Testis (tissue), 3 donors: Measurements from ENCODE around the gene REEP3. TPM values are rescaled to one million over a fixed set of nuclear protein-coding genes. Genes with fewer than 3 reads are reported as not detected.

Experiments used
- DNase-seq: peaks from one replicate; pipeline ENCODE4 v3.0.0-alpha.2; 2019
- H3K27ac ChIP-seq, 2 donors: fragments of 200-600 bp; sonication (generic); one replicate each; pipeline ENCODE4 v1.5.1; 2019
- H3K27me3 ChIP-seq: fragments of 200-600 bp; sonication (generic); one replicate; pipeline ENCODE4 v1.5.1; 2019
- H3K36me3 ChIP-seq: fragments of 200-600 bp; sonication (generic); one replicate; pipeline ENCODE4 v1.5.1; 2017; ENCODE audit warnings: low read depth; ENCODE audit errors: missing control alignments
- H3K4me1 ChIP-seq: fragments of 200-600 bp; sonication (generic); one replicate; pipeline ENCODE4 v1.5.1; 2019
- H3K4me3 ChIP-seq, 2 donors: fragments of 200-600 bp; sonication (generic); one replicate each; pipeline ENCODE4 v1.5.1; 2017 to 2019
- H3K9me3 ChIP-seq: fragments of 200-600 bp; sonication (generic); one replicate; pipeline ENCODE4 v1.5.1; 2017
- POLR2A ChIP-seq: fragments of 450-650 bp; IDR thresholded peaks from one replicate; pipeline ENCODE4 v1.6.1; 2017; ENCODE audit warnings: antibody characterized with exemption, mild to moderate bottlenecking, moderate library complexity
- WGBS, 2 donors: methylation state at CpG; one replicate each; pipeline ENCODE4 v1.1.5; 2018; 5-methylcytosine and 5-hydroxymethylcytosine counted together
- intact Hi-C: fragments of 100-400 bp; cut with DNase I; formaldehyde crosslinking; loops from one replicate; pipeline ENCODE4 v1.15.1; 2023; ENCODE audit warnings: low total_unique reads
- polyA plus RNA-seq: library from polyadenylated mRNA; stranded (reverse); fragments of 350-450 nt; fragmentation: Illumina TruSeq; extraction: RNeasy Lipid Tissue Mini Kit (QIAGEN cat#74804); gene quantifications from one replicate; pipeline ENCODE4 v1.2.3, GENCODE V29; 2014; ENCODE audit warnings: low read depth, low replicate concordance; ENCODE audit not compliant: insufficient read depth
- total RNA-seq, 2 donors: library from RNA; depleted of rRNA; stranded (reverse); fragments of >200 nt; gene quantifications; one replicate each; pipeline ENCODE4 v1.2.3, GENCODE V29; 2016
- TF ChIP-seq, protein P1 (sequence below), 3 experiments: fragments of 450-650 bp in 2 of 3; fragments of 200-600 bp in 1 of 3; sonication (generic) in 1 of 3; IDR thresholded peaks; one replicate each; pipeline ENCODE4 v1.5.1; 2016 to 2019; ENCODE audit warnings: antibody characterized with exemption in 3 of 3, mild to moderate bottlenecking in 2 of 3, moderate library complexity in 1 of 3

REEP3 gene
- total and polyA plus RNA-seq, 3 donors from 2014 or later, result 18.4 to 45.2 (median 20.3) TPM

- Histone ChIP-seq H3K36me3 (no peaks in the 10 kb centered on the region), H3K9me3 (no peaks in the 10 kb centered on the region), H3K27me3 (no peaks in the 10 kb centered on the region), H3K4me1 (peaks cover 26% of the 10 kb centered on the region), H3K4me3 (no peak overlapping the region), H3K27ac (no peak overlapping the region)
- DNase-seq, result no peak
- intact Hi-C loops, result no loop called here
- 81 to 90% methylated on average over 1 of the region's 1 CpG for WGBS, 2 donors
- no peak for TF ChIP-seq POLR2A
- TF ChIP-seq, protein P1, sequence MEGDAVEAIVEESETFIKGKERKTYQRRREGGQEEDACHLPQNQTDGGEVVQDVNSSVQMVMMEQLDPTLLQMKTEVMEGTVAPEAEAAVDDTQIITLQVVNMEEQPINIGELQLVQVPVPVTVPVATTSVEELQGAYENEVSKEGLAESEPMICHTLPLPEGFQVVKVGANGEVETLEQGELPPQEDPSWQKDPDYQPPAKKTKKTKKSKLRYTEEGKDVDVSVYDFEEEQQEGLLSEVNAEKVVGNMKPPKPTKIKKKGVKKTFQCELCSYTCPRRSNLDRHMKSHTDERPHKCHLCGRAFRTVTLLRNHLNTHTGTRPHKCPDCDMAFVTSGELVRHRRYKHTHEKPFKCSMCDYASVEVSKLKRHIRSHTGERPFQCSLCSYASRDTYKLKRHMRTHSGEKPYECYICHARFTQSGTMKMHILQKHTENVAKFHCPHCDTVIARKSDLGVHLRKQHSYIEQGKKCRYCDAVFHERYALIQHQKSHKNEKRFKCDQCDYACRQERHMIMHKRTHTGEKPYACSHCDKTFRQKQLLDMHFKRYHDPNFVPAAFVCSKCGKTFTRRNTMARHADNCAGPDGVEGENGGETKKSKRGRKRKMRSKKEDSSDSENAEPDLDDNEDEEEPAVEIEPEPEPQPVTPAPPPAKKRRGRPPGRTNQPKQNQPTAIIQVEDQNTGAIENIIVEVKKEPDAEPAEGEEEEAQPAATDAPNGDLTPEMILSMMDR (IDR thresholded peaks at IDR 0.05), result no peak
These were observed 55.3 kb downstream of the REEP3 start for GRCh38 chr10:63576501-63576900.

DNA sequence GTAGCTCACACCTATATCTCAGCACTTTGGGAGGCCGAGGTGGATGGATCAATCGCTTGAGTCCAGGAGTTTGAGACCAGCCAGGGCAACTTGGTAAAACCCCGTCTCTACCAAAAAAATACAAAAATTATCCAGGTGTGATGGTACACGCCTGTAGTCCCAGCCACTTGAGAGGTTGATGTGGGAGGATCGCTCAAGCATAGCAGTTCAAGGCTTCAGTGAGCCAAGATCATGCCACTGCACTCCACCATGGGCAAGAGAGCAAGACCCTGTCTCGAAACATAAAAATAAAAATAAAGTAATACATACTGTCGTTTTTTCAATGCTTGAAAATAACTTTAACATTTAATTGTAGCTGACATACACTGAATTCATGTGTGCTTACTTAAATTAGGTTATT, 57.3 kb downstream of the REEP3 start:
- Histone ChIP-seq H3K36me3 (no peaks in the 10 kb centered on the region), H3K27ac (no peak overlapping the region), H3K4me3 (no peak overlapping the region), H3K27me3 (no peaks in the 10 kb centered on the region), H3K9me3 (no peaks in the 10 kb centered on the region), H3K4me1 (peaks cover 18% of the 10 kb centered on the region)
- 82 to 94% methylated on average over 7 of the region's 7 CpGs for WGBS, 2 donors
- intact Hi-C loops, result no loop called here
- no peak for DNase-seq
- TF ChIP-seq, protein P1 (IDR thresholded peaks at IDR 0.05), result no peak
- no peak for TF ChIP-seq POLR2A

DNA sequence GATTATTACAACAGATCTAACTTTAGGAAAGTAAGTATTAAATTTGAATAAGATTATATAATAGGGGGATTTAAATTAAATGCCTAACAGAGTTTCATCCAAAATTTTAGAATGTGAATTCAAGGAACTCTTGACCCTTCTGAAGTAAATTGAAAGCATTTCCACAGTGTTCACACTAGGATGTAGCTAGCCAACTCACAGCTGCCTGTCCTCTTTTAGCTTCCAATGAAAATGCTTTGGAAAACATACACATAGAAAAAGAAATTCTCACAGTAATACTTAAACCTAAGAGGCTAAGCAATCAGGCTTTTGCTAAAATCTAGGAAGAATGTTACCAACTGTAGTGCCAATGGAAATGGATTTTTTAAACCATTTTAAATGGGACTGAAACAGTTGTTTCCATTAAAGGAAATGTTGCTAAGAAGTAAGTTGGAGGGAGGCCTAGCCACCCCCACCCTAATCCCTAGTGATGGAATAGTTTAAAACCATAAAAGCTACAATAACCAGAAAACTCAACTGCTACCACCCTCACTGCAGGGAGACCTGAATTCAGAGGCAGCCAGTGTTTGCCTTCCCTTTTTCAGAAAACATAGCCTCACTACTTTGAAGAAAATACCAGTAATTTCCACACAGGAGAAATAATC, 58.3 kb downstream of the REEP3 start:
- intact Hi-C loops, result no loop called here
- H3K4me1 ChIP-seq, result peaks cover 13% of the 10 kb centered on the region
- no peak for DNase-seq
- no peak overlapping the region for H3K4me3 ChIP-seq
- H3K27me3 ChIP-seq, result no peaks in the 10 kb centered on the region
- no peak for TF ChIP-seq POLR2A
- TF ChIP-seq, protein P1 (IDR thresholded peaks at IDR 0.05), result no peak
- no peak overlapping the region for H3K27ac ChIP-seq
- no peaks in the 10 kb centered on the region for H3K36me3 ChIP-seq
- no peaks in the 10 kb centered on the region for H3K9me3 ChIP-seq

DNA sequence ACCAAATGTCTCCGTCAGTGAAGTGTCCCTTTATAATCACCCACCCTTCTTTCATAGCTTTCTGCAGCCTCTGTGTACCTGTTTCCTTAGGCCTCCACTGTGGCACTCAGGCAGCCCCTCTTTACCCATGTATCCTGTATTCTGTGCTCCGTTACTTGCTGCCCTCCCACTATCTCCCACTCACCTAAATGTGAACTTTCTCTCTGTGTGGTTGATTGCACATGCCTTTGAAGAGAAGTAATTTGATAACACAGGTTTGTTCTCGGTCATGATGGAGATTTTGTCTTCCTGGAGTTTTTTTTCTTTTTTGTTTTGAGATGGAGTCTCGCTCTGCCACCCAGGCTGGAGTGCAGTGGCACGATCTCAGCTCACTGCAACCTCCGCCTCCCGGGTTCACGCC, 61.5 kb downstream of the REEP3 start:
- Histone ChIP-seq H3K4me3 (no peak overlapping the region), H3K27me3 (no peaks in the 10 kb centered on the region), H3K9me3 (no peaks in the 10 kb centered on the region), H3K4me1 (peaks cover 9% of the 10 kb centered on the region), H3K27ac (no peak overlapping the region), H3K36me3 (no peaks in the 10 kb centered on the region)
- TF ChIP-seq POLR2A, result no peak
- TF ChIP-seq, protein P1 (IDR thresholded peaks at IDR 0.05), result no peak
- intact Hi-C loops, result no loop called here
- DNase-seq, result no peak
- 97% methylated on average over 8 of the region's 8 CpGs for WGBS, 2 donors

GRCh38 chr10:63583397-63583796, 62.2 kb downstream of the REEP3 start:
- intact Hi-C loops, result no loop called here
- TF ChIP-seq, protein P1 (IDR thresholded peaks at IDR 0.05), result no peak
- no peak for TF ChIP-seq POLR2A
- 60 to 61% methylated on average over 3 of the region's 3 CpGs for WGBS, 2 donors
- Histone ChIP-seq H3K4me3 (no peak overlapping the region), H3K36me3 (no peaks in the 10 kb centered on the region), H3K27me3 (no peaks in the 10 kb centered on the region), H3K27ac (no peak overlapping the region), H3K4me1 (peaks cover 9% of the 10 kb centered on the region), H3K9me3 (no peaks in the 10 kb centered on the region)
- DNase-seq, result no peak
